ENCODE measurements around the gene RPL3. TPM values are rescaled to one million over a fixed set of nuclear protein-coding genes. Genes with fewer than 3 reads are reported as not detected.

Gene RPL3
- total and polyA plus RNA-seq, 4 donors = 1,521 to 2,749 (median 1,961) TPM

GRCh38 chr22:39298241-39298987, 21.0 kb downstream of the RPL3 start:
- peak overlapping the region; percentile 21 to 79 for H3K27ac ChIP-seq (ENCODE audit: low read depth in 1 of 2, low read length in 1 of 2)

GRCh38 chr22:39297490-39298240, 21.8 kb downstream of the RPL3 start:
- Histone ChIP-seq H3K36me3 (ENCODE audit: control insufficient read depth in 4 of 4, insufficient read depth in 4 of 4, low read length in 4 of 4) (no peaks in the 10 kb centered on the region), H3K4me3 (no peak overlapping the region), H3K9ac (ENCODE audit: insufficient read depth in 1 of 2, low read length in 2 of 2) (no peak overlapping the region), H3K27ac (ENCODE audit: low read depth in 1 of 2, low read length in 1 of 2) (peak overlapping the region; percentile 21 to 79), H3K9me3 (ENCODE audit: control insufficient read depth in 4 of 4, insufficient read depth in 3 of 4, low read length in 3 of 4) (no peaks in the 10 kb centered on the region), H3K4me1 (ENCODE audit: control insufficient read depth in 5 of 5, insufficient read depth in 5 of 5, low read length in 5 of 5) (peaks cover 0 to 27% (median 10%) of the 10 kb centered on the region in 5 donors), H3K27me3 (ENCODE audit: control insufficient read depth in 3 of 3, insufficient read depth in 3 of 3, low read length in 2 of 3) (no peaks in the 10 kb centered on the region)
- DNase-seq = peak in 2 of 3 donors; percentile 42 to 59
- 51 to 58% methylated on average over 17 to 18 of the region's 18 CpGs for WGBS, 2 donors
- no peak for ATAC-seq (ENCODE audit: insufficient read depth, low FRiP score)
- TF ChIP-seq CTCF (IDR thresholded peaks at IDR 0.05; ENCODE audit: control extremely low read depth, extremely low read depth) = no peak

More at GRCh38 chr22:39298241-39298987, 21.0 kb downstream of the RPL3 start:
- no peak overlapping the region for H3K9ac ChIP-seq (ENCODE audit: insufficient read depth in 1 of 2, low read length in 2 of 2)
- 59 to 70% methylated on average over 17 to 18 of the region's 18 CpGs for WGBS, 2 donors
- DNase-seq = no peak
- H3K9me3 ChIP-seq (ENCODE audit: control insufficient read depth in 4 of 4, insufficient read depth in 3 of 4, low read length in 3 of 4) = no peaks in the 10 kb centered on the region
- H3K27me3 ChIP-seq (ENCODE audit: control insufficient read depth in 3 of 3, insufficient read depth in 3 of 3, low read length in 2 of 3) = no peaks in the 10 kb centered on the region
- H3K4me1 ChIP-seq (ENCODE audit: control insufficient read depth in 5 of 5, insufficient read depth in 5 of 5, low read length in 5 of 5) = peaks cover 0 to 24% (median 10%) of the 10 kb centered on the region in 5 donors
- no peak for TF ChIP-seq CTCF (IDR thresholded peaks at IDR 0.05; ENCODE audit: control extremely low read depth, extremely low read depth)
- ATAC-seq (ENCODE audit: insufficient read depth, low FRiP score) = no peak
- H3K4me3 ChIP-seq = no peak overlapping the region
- H3K36me3 ChIP-seq (ENCODE audit: control insufficient read depth in 4 of 4, insufficient read depth in 4 of 4, low read length in 4 of 4) = no peaks in the 10 kb centered on the region

GRCh38 chr22:39296981-39297489, 22.4 kb downstream of the RPL3 start:
- TF ChIP-seq CTCF (IDR thresholded peaks at IDR 0.05; ENCODE audit: control extremely low read depth, extremely low read depth) = no peak

More at GRCh38 chr22:39296981-39297489, 22.4 kb downstream of the RPL3 start:
- no peak for ATAC-seq (ENCODE audit: insufficient read depth, low FRiP score)
- no peaks in the 10 kb centered on the region for H3K9me3 ChIP-seq (ENCODE audit: control insufficient read depth in 4 of 4, insufficient read depth in 3 of 4, low read length in 3 of 4)
- peak in 1 of 3 donors; percentile 59 for DNase-seq
- H3K9ac ChIP-seq (ENCODE audit: insufficient read depth in 1 of 2, low read length in 2 of 2) = no peak overlapping the region
- WGBS, 2 donors = 51 to 74% methylated on average over 17 to 19 of the region's 19 CpGs
- no peaks in the 10 kb centered on the region for H3K27me3 ChIP-seq (ENCODE audit: control insufficient read depth in 3 of 3, insufficient read depth in 3 of 3, low read length in 2 of 3)
- H3K27ac ChIP-seq (ENCODE audit: low read depth in 1 of 2, low read length in 1 of 2) = no peak overlapping the region
- H3K4me1 ChIP-seq (ENCODE audit: control insufficient read depth in 5 of 5, insufficient read depth in 5 of 5, low read length in 5 of 5) = peaks cover 0 to 27% (median 10%) of the 10 kb centered on the region in 5 donors
- H3K4me3 ChIP-seq = no peak overlapping the region
- no peaks in the 10 kb centered on the region for H3K36me3 ChIP-seq (ENCODE audit: control insufficient read depth in 4 of 4, insufficient read depth in 4 of 4, low read length in 4 of 4)

Measured in lung (tissue), 12 donors.